Measurements from ENCODE around the gene GYS1.

Gene GYS1

DNA sequence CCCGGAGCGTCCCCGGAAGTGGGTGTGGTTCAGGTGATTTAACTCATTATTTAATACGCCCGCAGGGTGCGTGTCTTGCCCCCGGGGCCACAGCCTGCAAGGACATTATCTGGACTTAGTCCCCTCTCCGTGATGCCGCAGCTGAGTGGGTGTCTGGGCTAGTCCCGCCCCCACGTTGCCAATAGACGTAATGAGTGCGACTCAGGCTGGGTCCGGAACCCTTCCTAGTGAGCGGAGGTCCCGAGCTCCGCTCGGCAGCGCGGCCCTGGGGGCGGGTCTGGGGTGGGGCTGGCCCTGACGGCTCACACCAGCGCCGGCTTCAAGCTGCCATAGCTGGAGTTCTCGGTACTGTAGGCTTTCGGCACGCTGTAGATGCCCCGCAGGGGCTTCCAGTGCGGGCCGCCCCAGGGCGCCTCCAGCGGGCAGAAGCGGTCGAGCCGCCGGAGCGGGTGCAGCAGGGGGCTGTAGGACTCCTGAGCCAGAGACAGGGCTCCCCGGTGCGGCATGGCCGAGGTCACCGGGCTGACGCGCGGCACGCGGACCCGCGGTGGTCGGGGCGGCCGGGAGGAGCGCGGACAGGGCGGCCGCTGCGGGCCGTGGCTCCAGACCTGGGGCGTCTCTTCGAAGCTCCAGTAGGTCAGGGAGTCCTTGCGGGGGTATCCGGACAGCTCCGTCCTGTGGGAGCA is 24.7 kb upstream of the GYS1 start:
- DNase-seq: peak; percentile 17

DNA sequence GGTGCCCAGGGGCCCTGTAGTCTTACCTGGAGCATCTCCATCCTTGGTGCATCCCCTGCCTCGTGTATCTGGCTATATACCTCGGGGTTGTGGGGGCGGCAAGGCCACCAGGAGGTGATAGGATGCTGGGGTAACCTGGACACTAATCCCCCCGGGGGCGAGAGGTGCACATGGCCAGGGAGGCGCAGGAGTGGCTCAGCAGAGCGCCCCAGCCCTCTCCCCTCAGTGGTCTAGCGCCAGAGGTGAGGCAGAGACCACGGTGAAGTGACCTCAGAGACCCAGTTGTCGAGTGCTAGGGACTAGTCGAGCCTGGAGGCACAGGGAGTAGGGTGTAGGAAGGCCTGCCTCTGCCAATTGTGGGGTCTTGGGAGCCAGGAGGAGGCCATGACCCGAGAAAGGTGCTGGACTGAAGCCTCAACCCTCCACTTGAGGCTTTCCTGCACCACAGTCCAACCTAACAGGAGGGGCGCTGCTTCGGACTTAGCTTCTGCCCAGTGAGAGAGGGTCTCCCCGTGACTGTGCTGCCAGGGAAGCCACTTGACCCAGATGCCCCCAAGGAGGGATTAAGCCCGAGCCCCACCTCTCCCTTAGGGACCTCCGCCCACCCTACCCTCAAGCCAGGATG is 24.0 kb upstream of the GYS1 start, which contains the start of gene LHB:
TSS of gene LHB (minus strand) at position 51 of the 625 bp plus-strand sequence. CDS start at position 41, 10 bp downstream.
- DNase-seq: no peak

DNA sequence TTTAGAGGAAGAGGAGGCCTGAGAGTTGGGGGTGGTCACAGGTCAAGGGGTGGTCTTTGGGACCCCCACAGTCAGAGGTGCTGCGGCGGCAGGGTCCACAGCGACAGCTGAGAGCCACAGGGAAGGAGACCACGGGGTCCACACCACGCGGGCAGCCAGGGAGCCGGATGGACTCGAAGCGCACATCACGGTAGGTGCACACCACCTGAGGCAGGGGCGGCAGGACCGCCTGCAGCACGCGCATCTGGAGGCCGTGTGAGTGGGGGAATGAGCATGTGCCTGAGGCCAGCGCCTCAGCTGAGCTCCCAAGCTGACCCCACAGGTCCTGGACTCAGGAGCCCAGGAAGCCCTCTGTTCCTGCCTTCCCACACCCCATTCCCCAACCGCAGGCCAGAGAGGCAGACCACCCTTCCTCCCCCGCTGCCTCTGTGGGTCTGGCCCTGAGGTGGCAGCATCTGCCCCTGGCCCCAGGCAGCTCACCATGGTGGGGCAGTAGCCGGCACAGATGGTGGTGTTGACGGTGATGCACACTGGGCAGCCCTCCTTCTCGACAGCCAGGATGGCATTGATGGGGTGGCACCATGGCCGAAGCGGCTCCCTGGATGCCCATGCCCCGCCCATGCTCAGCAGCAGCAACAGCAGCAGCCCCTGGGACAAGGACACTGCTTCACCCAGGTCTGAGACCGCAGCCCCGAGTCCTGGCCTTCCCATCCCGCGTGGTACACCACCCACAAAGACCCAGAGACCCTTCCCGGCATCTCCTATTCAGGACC is 23.1 kb upstream of the GYS1 start:
- no peak for DNase-seq

DNA sequence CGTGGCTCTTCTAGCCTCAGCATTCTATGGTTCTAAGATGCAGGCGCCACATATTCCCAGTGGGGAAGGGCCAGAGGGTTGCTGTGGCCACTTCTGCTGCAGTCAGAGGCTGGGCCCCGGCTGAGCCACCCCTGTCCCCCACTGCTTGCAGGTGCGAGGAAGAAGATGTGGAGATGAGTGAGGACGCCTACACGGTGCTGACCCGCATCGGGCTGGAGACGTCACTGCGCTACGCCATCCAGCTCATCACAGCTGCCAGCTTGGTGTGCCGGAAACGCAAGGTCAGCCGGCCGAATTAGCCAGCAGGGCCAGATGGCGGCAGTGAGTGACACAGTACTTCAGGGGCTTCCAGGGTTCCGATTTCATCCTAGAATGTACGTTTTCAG is 21.8 kb upstream of the GYS1 start:
- no peak for DNase-seq

DNA sequence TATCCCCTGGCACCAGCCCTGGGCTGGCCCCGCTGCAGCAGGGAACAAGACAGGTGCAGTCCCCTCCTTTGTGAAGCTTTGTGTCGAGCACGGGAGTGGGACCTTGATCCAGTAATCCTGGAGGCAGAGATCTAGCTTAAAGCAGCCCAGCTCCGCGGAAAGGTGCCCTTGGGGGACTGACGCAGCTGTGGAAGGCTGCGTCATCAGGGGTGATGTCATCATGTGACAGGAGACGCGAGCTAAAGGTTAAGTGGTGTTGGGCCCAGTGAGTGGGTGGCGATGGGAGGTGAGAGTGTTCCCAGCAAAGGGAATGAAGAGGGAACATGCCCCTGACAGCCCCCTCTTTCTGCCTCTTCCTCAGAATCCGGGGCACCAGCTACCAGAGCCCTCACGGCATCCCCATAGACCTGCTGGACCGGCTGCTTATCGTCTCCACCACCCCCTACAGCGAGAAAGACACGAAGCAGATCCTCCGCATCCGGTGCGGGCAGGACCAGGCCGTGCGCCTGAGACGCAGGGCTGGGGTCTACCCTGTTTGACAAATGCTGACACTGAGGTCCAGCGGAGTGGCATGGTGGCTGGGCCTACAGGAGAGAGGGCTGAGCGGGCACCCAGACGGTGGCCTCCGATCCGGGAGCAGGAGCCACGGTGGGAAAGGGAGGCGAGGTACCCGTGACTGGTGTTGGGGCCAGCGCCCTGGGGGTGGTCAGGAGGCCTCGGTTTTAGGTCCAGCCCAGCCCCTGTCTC is 21.2 kb upstream of the GYS1 start:
- DNase-seq: no peak

DNA sequence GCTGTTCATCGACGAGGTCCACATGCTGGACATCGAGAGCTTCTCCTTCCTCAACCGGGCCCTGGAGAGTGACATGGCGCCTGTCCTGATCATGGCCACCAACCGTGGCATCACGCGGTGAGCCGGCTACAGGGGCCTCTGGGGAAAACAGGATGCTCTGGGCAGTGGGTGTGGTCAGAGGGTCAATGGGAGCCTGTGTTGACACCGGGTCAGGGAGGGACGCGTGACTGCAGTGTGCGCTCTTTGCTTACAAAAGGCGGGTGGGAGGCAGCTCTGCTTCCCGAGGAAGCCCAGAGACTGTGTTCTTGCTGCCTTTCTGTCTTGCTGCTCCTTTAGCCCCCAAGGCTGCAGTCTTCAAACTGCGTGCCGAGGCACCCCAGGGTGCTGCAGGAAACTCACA is 18.1 kb upstream of the GYS1 start:
- no peak for DNase-seq

DNA sequence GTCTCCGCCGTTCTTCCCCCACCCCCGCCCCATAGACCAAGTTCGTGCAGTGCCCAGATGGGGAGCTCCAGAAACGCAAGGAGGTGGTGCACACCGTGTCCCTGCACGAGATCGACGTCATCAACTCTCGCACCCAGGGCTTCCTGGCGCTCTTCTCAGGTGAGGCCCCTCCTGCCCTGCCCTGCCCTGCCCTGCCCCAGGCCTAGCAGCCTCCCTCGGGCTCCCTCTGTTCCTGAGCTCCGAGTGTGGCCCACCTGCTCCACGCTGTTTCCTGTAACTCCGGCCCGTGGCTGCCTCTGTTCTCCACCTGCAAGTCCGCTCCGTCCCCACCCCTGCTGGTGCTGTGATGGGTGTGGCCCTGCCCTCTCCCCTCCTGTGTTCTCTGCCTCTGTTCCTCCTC is 17.3 kb upstream of the GYS1 start:
- DNase-seq: no peak

DNA sequence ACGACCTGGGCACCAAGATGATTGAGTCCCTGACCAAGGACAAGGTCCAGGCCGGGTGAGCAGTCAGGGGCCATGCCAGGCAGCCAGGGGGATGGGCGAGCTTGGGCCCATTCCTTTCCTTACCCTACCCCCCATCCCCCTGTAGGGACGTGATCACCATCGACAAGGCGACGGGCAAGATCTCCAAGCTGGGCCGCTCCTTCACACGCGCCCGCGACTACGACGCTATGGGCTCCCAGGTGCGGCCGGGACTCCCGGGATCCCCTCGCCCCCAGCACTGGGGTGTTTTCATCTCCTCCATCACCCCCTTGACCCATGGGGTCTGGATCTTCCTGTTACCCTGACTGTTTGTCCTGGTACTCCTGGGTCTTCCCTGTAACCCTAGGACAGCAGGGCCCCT is 16.7 kb upstream of the GYS1 start:
- no peak for DNase-seq

DNA sequence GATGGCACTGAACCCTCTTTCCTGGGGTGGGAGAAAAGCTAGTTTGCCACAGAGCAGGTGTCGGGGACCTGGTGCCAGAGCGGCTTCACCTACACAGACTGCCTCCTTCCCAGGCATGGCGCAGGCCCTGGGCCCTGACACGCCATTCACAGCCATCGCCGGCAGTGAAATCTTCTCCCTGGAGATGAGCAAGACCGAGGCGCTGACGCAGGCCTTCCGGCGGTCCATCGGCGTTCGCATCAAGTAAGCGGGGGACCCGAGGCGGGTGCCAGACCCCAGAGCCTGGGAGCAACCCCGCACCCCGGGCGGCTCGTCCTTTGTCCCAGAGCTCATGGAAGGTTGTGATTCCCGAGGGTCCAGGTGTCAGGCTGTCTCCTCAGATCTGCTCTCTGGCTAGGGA is 13.8 kb upstream of the GYS1 start:
- DNase-seq: no peak

DNA sequence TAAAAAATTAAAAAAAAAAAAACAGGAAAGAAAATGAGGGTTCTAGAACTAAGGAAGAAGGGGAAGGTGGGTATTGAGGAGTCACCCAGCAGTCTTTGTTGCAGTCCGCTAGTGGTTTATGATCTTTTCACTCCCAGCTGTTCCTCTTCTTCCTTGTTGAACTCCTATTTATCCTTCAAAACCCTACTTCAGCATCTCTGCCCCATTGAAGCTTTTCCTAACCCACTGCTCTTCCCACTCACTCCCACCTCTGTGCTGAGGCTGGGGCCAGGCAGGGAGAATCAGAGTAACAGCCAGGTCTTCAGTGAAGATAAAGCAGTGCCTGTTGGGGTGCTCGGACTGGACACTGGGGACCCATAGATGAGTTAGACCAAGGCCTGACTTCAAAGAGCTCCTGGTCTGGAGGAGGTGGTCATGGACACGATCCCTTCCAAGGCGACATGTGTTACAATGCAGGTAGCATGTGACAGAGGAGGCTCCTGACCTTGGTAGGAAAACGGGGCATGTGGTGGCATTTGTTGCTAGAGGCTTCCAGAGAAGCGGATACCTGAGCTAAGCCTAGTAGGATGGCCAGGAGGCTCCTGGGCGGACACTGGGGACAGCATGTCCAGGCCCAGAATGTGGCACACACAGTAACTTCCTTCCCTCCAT is 12.0 kb upstream of the GYS1 start:
- DNase-seq: no peak

DNA sequence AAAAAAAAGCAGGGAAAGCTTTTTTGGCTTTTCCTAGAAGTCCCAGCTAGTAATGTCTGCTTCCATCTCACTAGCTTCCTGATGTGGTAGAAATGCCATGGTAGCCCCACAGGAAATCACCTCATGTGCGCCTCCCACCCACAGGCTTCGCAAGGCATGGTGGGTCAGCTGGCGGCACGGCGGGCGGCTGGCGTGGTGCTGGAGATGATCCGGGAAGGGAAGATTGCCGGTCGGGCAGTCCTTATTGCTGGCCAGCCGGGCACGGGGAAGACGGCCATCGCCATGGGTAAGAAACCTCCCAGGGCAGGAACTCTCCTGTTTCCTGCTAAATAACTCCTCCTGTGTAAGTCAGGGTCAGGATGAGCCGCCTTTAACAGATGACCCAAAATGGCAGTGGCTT is 11.0 kb upstream of the GYS1 start:
- DNase-seq: no peak

DNA sequence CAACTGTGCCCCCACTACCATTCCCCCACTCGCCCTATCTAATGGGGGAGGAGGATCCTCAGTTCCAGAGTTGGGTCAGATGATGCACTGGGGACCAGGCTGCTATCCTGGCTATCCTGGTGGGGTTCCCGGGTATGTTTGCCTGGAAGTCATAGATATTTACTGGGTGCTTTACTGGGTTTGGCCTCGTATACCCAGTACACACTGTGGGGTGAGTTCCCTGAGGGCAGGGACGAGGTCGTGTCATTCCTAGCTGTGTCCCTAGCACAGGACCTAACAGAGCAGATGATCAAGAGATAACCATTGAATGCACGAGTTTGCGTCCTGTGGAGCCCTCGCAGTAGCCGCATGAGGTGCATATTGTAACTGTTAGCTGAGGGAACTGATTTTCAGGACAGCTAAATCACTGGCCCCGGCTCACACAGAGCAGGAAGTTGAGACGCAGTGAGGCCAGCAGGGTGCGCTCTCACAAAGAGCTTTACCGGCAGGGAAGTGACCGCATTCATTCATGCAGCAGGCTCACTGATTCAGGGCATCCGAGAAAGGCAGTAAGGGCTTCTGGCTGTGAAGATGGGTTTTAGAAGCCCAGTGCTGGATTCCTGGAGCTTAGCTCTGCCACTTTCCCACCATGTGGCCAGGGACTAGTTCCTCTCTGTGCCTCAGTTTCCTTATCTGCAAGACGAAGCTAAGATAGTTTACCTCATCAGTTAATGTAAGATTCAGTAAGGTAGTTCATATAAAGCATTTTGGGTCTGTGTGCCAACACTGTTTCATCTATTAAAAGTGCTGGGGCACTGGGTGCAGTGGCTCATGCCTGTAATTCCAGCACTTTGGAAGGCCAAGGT is 6.6 kb upstream of the GYS1 start:
- no peak for DNase-seq

DNA sequence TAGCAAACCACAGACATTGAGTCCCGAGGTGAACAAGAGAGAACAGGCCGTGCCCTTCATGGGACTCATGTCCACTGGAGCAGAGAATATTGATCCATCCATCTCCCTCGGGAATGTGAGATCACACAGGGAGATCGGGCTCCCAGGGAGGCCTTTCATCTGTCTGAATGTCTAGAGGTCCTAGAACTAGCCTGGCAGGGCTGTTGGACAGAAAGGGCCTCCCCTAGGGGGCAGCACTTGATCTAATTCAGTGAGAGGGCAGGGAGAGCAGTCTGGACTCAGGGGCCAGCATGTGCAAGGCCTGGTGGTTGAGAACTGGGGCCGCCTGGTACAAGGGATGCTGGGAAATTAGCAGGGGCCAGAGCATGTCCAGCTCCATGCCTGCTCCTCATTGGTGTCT is 4.9 kb upstream of the GYS1 start:
- DNase-seq: no peak

DNA sequence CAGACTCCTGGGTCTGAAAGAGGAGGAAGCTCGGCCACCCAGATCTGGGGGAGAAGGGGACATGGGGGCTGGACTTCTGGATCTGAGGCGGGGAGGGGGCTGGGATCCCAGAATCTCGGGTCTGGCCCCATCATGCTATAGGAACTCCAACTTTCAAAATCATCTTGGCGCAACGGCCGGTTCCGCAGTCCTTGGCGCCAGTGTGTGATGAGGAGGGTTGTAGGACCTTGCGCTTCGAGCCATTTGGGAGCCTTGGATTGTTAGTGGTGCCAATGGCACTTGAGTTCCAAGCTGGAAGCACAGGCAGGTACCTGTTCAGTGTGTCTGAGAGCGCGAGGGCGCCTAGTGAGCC is 902 bp upstream of the GYS1 start:
- no peak for DNase-seq

DNA sequence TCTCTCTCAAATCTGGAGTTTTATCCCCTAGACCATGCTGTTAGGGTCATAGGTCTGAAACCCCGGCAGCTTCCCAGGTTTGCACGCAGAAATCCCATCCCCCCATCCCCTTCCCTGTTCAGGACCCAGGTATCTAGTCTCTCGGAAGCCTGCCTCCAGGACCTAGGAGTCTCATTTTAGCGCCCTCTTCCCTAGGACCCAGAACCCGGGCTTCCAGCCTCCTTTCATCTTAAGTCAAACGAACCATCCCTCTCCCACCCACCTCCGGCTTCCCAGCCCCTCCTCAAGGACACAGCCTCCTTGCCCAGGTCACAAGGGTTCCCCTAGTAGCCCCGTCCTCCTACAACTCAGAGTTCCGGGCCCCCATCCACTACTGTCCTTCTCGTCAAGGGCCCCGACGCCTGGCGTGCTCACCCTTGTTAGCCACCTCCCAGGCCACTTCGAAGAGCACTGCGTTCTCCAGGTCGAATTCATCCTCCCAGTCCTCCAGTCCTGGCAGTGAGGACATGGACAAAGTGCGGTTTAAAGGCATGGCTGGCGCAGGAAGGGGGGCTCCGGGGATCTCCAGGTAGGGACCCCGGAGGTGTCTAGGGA is 431 bp downstream of the GYS1 start:
- DNase-seq: peak; percentile 80

DNA sequence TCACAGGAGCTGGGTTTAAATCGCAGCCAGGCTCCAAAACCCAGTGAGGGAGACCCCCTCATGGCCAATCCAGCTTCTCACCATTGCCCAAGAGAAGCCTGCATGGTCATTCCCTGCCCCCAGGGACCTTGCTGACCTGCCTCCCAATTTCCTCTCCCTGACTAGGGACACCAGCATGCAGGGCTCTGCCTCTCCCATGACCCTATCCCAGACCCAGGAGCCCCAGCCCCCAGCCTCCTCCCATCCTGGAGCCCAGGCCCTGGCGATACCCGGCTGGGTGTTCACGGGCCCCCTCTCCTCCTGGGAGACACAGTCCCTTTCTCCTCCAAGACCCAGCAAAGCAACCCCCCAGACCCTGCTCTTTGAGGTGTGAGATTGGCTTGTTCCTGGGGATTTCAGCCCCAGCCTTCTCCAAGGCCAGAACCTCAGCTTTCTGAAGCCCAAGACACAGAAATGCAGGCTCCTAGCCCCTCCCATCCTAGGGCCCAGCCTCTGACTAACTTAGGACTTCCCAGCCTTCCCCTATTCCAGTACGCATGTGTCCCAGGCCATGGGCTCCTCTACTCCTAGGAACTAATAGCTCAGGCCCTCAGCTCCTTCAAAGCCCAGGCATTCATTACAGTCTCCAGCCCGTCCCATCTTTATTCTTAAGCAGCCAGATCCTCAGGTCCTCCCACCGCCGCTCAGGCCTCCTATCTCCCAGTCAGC is 1.1 kb downstream of the GYS1 start:
- no peak for DNase-seq

DNA sequence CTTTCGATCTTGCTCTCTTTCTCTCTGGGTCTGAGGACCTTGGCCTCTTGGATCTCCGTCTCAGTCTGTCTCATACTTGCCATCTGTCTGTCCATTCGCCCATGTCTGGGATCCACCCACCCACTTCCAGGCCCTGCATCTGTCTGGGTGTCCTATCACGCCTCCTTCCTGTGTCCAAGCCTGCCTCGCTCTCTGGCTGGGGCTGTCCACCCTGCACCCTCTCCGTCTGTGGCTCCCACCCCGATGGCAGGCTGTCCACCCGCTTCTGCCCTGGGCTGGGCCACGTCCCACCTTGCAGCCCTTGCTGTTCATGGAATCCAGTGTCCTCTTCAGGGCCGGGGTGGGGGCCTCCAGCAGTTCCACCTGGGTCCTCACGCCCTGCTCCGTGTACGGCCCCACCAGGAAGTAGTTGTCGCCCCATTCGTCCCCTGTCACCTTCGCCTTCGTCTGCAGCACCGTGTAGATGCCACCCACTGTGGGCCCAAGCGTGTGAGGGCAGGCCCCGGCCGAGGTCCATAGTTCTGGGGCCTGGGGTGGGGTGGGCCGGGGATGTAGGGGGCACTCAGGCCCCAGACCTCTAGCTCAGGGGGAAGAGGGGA is 2.0 kb downstream of the GYS1 start:
- no peak for DNase-seq

DNA sequence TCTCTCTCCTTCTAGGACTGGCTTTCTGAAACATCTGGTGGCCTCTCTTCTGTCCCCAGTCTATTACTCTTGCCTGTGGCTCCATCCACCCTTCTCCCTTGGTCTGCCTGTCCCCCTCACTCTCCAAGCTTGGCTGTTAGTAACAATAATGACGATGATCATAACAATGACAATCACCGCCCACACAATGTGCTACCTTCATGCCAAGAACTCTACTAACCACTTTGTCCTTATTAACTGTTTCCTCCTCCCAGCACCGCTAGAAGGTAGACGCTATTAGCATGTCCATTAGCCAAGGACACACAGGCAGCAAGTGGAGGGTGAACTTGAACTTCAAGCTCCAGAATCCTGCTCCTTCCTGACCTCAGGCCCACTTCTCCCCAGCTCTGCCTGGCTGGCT is 2.7 kb downstream of the GYS1 start:
- no peak for DNase-seq

DNA sequence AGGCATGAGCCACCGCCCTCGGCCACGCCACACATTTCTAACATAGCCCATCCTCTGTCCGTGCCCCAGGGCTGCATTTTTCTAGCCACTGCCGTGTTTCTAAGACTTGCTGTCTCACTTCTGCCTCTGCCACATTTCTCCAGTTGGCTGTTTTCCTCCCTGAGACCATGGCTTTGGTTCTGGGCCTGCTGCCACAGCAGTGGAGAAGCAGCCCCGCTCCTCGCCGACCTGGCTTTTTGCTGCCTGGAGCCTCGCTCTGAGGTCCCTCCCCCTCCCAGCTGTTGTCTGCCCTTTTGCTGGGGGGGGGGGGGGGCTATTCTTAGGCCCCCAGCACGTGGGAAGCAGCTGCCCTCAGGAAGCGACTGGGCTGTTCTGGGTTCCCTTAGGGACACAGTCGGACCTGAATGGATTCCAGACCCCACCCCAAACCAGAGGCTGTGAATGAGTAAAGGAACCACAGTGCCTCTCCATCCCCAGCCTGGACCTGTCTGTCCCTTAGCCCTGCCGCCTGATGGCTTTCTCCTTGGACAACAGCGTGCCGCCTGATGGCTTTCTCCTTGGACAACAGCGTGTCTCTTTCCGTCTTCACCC is 3.3 kb downstream of the GYS1 start:
- DNase-seq: no peak

DNA sequence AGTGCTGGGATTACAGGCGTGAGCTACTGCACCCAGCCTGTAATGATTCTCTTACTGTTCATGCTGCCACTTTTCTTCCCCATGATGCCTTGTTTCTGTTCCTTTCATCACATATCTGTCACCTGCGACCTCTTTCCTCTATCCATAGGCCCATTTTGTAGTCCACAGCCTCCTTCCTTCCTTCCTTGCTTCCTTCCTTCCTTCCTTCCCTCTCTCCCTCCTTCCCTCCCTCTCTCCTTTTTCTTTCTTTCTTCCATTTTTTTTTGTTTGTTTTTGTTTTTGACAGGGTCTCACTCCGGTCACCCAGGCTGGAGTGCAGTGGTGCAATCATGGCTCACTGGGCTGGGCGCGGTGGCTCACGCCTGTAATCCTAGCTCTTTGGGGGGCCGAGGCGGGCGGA is 4.2 kb downstream of the GYS1 start:
- DNase-seq: no peak

All from DMS79 (cell line).